ENCODE results near the gene OLFM2. TPM values are rescaled to one million over a fixed set of nuclear protein-coding genes. Genes with fewer than 3 reads are reported as not detected.
A peak's percentile ranks its signal among the peaks of the same experiment; 100 is the strongest.

OLFM2 gene
- total and polyA plus RNA-seq, 9 of the 15 experiments (the other 6 are each of a cell fraction or from before 2014, with no cell fraction given) = 0.10 to 0.33 (median 0.23) TPM; not detected in 4

DNA sequence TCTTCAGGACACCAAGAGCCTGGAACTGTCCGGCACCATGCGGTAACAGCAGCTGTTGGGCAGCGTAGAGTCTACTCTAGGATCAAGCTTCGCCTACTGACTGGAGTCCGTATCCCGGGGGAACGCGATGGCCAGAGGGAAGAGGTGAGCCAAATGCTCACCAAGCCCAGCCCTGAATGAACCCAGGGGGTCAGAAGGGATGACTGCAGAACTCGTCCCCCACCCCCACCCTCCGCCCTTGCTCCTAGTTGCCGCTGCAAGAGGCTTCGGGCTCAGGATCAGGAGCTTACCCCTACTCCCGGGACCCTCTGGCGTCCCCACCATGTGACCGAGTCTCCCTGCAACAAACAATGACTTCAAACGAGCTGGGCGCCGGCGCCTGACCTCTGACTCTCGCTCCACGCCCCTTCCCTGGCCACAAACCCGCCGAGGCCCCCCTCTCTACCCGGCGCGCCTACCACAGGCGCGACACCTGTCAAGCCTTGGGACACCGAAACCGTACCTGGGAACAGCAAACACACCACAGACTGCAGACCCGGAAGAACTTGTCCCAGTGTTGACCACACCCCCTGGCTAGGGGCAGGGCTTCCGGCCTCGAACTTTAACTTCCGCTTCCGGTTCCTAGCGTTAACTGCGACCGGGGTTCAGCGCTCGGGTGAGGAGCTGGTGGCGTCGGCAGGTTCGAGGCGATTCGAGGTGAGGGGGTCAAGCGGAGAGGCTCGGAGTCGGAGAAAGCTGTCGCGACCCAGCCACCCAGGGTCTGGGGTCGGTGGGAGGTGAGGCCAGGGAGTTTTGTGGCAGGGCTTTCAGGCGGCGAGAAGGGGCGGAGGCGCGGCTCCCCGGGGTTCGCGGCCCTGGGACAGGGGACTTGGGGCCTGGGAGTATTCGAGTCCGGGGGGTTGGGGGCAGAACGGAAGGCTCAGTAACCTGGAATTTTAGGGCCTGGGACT lies 108.8 kb downstream of the OLFM2 start, which contains the start of gene UBL5 (continued):
- TF ChIP-seq PRDM10 (IDR thresholded peaks at IDR 0.05; ENCODE audit: partially characterized antibody) (no peak), SAFB (IDR thresholded peaks at IDR 0.05; ENCODE audit: borderline replicate concordance, low read depth, low read length) (no peak), ZSCAN32 (CRISPR knock-in tag; IDR thresholded peaks at IDR 0.05) (no peak), RBM14 (IDR thresholded peaks at IDR 0.05; ENCODE audit: borderline replicate concordance, insufficient read depth, low read depth, low read length) (no peak), ADNP (tag; IDR thresholded peaks at IDR 0.05) (no peak), KDM4B (IDR thresholded peaks at IDR 0.05; ENCODE audit: borderline replicate concordance in 2 of 2, low read depth in 1 of 2) (peak in 1 of 2 experiments; percentile 98; a peak in 2 of 4 replicates), ZNF143 (CRISPR knock-in tag; IDR thresholded peaks at IDR 0.05) (no peak), STAT5B (CRISPR knock-in tag; IDR thresholded peaks at IDR 0.05) (no peak), ZBED1 (IDR thresholded peaks at IDR 0.05) (no peak), HNRNPLL (IDR thresholded peaks at IDR 0.05; ENCODE audit: low read depth, low read length, poor library complexity, severe bottlenecking) (no peak), ZNF57 (CRISPR knock-in tag; IDR thresholded peaks at IDR 0.05) (no peak), SMARCA4 (IDR thresholded peaks at IDR 0.05) (no peak), ZNF140 (CRISPR knock-in tag; IDR thresholded peaks at IDR 0.05) (no peak), CHD2 (IDR thresholded peaks at IDR 0.05; ENCODE audit: low read depth, low read length) (no peak), NR4A1 (CRISPR knock-in tag; IDR thresholded peaks at IDR 0.05) (no peak), NR4A1 (tag; IDR thresholded peaks at IDR 0.05) (no peak)
- TF ChIP-seq, protein P1, sequence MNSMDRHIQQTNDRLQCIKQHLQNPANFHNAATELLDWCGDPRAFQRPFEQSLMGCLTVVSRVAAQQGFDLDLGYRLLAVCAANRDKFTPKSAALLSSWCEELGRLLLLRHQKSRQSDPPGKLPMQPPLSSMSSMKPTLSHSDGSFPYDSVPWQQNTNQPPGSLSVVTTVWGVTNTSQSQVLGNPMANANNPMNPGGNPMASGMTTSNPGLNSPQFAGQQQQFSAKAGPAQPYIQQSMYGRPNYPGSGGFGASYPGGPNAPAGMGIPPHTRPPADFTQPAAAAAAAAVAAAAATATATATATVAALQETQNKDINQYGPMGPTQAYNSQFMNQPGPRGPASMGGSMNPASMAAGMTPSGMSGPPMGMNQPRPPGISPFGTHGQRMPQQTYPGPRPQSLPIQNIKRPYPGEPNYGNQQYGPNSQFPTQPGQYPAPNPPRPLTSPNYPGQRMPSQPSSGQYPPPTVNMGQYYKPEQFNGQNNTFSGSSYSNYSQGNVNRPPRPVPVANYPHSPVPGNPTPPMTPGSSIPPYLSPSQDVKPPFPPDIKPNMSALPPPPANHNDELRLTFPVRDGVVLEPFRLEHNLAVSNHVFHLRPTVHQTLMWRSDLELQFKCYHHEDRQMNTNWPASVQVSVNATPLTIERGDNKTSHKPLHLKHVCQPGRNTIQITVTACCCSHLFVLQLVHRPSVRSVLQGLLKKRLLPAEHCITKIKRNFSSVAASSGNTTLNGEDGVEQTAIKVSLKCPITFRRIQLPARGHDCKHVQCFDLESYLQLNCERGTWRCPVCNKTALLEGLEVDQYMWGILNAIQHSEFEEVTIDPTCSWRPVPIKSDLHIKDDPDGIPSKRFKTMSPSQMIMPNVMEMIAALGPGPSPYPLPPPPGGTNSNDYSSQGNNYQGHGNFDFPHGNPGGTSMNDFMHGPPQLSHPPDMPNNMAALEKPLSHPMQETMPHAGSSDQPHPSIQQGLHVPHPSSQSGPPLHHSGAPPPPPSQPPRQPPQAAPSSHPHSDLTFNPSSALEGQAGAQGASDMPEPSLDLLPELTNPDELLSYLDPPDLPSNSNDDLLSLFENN (IDR thresholded peaks at IDR 0.05; ENCODE audit: low read depth in 2 of 2, low read length in 2 of 2) = peak in 1 of 2 experiments; percentile 16; a peak in 1 of 4 replicates
- TF ChIP-seq, protein P2, sequence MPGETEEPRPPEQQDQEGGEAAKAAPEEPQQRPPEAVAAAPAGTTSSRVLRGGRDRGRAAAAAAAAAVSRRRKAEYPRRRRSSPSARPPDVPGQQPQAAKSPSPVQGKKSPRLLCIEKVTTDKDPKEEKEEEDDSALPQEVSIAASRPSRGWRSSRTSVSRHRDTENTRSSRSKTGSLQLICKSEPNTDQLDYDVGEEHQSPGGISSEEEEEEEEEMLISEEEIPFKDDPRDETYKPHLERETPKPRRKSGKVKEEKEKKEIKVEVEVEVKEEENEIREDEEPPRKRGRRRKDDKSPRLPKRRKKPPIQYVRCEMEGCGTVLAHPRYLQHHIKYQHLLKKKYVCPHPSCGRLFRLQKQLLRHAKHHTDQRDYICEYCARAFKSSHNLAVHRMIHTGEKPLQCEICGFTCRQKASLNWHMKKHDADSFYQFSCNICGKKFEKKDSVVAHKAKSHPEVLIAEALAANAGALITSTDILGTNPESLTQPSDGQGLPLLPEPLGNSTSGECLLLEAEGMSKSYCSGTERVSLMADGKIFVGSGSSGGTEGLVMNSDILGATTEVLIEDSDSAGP (CRISPR knock-in tag; IDR thresholded peaks at IDR 0.05) = no peak
